ENCODE measurements around the gene FCER2. TPM values are rescaled to one million over a fixed set of nuclear protein-coding genes. Genes with fewer than 3 reads are reported as not detected.
A peak's percentile ranks its signal among the peaks of the same experiment; 100 is the strongest.

The FCER2 gene
- total RNA-seq, 1 experiment from 2014 or later, result not detected

DNA sequence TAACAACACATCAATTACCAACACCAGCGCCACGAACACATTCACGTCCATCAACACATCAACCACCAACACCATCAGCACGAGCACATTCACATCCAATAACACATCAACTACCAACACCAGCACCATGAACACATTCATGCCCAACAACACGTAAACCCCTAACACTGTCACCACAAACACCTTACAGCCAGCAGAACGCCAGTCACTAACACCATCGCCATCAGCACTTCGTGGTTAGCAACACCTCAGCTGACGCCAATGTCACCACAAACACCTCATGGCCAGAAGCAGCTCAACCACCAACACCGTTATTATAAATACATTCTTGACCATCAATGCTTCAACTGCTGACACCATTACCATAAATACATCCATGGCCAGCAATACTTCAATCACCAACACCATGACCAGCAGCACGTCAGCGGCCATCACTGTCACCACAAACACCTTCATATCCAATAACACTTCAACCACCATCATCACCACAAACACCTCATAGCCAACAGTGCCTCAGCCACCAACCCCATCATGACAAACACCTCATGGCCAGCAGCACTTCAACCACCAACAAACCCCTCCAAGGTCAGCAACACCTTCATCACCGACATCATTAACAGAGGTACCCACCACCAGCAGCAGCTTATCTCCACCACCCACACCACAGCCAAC, 9.4 kb downstream of the FCER2 start:
- Histone ChIP-seq H3K27me3 (peaks cover 85% of the 10 kb centered on the region), H3K36me3 (no peaks in the 10 kb centered on the region), H3K9me3 (peaks cover 12% of the 10 kb centered on the region; the same call in 1 of the 2 replicates), H3K4me3 (no peak overlapping the region)
- no peak for DNase-seq

DNA sequence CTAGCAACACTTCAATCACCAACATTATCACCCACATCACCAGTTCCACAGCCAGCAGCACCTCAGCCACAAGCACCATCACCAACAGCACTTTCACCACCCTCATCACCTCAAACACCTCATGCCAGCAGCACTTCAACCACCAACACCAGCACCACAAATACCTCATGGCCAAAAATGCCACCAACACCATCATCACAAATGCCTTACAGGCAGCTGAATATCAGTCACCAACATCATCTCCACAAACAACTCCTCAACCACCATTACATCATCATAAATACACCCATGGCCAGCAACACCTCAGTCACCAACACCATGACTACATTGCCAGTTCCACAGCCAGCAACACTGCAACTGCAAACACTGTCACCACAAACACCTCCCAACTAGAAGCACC, 10.4 kb downstream of the FCER2 start:
- no peak overlapping the region for H3K4me3 ChIP-seq
- H3K9me3 ChIP-seq, result peaks cover 12% of the 10 kb centered on the region; the same call in 1 of the 2 replicates
- H3K27me3 ChIP-seq, result peaks cover 81% of the 10 kb centered on the region
- no peaks in the 10 kb centered on the region for H3K36me3 ChIP-seq
- no peak for DNase-seq

DNA sequence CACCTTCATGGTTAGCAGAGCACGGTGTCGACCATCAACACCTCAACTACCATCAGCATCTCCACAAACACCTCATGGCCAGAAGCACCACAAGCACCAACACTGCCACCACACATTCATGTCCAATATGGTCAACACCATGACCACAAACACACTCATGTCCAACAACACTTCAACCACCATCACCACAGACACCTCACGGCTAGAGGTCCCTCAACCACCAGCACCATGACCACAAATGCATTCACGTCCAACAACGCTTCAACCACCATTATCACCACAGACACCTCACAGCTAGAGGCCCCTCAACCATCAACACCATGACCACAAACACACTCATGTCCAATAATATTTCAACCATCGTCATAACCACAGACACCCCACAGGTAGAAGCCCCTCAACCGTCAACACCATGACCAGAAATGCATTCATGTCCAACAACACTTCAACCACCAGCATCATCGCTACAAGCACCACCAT, 11.1 kb downstream of the FCER2 start:
- DNase-seq, result no peak
- Histone ChIP-seq H3K27me3 (peaks cover 74% of the 10 kb centered on the region), H3K36me3 (no peaks in the 10 kb centered on the region), H3K9me3 (peaks cover 12% of the 10 kb centered on the region; the same call in 1 of the 2 replicates), H3K4me3 (no peak overlapping the region)

DNA sequence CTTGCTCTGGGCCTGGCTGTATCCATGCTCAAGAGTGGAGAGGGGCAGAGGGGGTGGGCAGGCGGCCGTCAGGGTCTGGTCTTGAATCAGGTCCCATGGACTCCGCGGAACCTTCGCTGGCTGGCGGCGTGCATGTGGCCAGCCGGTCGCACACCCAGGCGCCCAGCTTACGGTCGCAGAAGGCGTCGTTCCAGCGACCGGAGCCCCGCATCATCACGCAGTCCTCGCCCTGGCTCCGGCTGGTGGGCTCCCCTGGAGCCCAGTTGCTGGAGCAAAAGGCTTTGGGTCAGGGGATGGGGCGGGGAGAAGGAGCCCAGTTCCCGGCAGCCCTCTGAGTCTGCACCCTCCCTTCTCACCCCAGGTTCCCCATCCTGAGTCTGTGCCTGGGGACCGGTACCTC, 12.8 kb downstream of the FCER2 start:
- no peak for DNase-seq
- Histone ChIP-seq H3K27me3 (peaks cover 64% of the 10 kb centered on the region), H3K4me3 (no peak overlapping the region), H3K36me3 (peaks cover 1% of the 10 kb centered on the region), H3K9me3 (peaks cover 12% of the 10 kb centered on the region; the same call in 1 of the 2 replicates)

DNA sequence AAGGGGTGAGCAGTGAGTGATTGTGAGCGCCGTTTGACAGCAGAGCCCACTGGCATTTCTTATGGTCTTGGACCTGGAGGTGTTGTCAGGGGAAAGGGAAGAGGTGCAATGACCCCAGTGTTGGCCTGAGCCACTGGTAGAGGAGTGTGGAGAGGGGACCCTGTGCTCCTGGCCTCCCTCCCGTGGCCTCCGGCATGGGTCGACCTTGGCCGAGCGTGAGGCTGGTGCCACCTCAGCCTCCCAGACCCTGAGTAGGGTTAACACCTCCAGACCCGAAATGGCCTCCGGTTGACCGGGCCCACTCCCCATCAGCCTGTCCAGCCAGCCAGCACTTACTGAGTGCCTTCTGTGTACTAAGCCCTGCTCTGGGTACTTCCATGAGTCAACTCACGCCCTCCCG, 14.8 kb downstream of the FCER2 start:
- 0 out of 2 replicates have a peak, but pooled peaks cover 5% of the 10 kb centered on the region for H3K9me3 ChIP-seq
- no peak for DNase-seq
- H3K4me3 ChIP-seq, result no peak overlapping the region
- peaks cover 20% of the 10 kb centered on the region for H3K36me3 ChIP-seq
- H3K27me3 ChIP-seq, result peaks cover 46% of the 10 kb centered on the region

DNA sequence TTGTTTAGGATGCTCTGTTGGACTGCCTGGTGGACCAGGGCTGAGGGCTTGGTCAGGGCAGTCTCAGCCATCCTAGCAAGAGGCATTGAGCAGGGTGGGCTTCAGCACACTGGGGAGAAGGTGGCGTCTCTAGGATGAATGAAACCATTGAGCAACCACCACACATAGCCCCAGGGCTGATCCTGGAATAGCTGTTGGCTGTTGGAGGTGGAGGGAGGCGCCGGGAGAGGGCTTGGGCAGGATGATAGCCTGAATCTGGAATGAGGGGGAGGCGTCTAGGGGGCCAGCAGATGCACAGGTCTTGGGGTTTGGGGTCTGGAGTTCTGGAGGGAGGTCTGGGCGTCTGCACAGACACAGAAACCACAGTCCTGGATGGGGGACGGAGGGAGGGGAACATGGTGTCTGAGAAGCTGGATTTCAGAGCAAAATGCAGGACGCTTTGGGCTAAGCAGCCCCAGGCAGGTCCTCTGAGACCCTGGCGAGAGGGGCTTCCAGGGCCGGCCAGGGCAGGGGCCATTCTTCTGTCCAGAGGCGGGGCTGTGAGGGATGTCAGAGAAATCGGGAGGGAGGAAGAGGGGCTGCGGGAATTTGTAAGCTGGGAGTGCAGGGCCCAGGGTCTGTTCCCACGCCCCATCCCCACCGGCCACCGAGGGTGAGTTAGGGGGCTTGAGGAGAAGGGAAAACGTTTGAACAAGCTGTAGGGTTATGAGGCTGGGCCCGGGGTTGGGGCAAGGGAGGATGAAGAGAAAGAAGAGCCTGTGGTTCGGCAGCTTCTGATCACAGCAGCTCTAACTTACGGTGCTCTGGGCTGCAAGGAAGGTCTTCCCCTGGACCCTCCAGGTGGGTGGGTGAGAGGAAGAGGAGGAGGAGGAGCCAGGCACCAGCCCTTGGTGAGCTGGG, 16.1 kb downstream of the FCER2 start:
- Histone ChIP-seq H3K36me3 (peaks cover 20% of the 10 kb centered on the region), H3K4me3 (no peak overlapping the region), H3K9me3 (no peaks in the 10 kb centered on the region), H3K27me3 (peaks cover 39% of the 10 kb centered on the region)
- DNase-seq, result no peak

DNA sequence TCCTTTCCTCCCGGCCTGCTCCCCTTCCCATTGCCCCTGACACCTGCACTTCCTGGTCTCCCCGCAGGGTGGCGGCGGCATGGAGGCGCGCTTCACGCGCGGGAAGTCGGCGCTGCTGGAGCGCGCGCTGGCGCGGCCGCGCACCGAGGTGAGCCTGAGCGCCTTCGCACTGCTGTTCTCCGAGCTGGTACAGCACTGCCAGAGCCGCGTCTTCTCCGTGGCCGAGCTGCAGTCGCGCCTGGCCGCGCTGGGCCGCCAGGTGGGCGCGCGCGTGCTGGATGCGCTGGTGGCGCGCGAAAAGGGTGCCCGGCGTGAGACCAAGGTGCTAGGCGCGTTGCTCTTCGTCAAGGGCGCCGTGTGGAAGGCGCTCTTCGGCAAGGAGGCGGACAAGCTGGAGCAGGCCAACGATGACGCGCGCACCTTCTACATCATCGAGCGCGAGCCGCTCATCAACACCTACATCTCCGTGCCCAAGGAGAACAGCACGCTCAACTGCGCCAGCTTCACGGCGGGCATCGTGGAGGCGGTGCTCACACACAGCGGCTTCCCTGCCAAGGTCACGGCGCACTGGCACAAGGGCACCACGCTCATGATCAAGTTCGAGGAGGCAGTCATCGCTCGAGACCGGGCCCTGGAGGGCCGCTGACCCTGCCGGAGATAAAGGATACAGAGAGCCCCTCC, 19.6 kb downstream of the FCER2 start:
- Histone ChIP-seq H3K4me3 (peak overlapping the region; percentile 97; the same call in 1 of the 2 replicates), H3K9me3 (no peaks in the 10 kb centered on the region), H3K36me3 (peaks cover 20% of the 10 kb centered on the region), H3K27me3 (peaks cover 35% of the 10 kb centered on the region)
- no peak for DNase-seq

GRCh38 chr19:7681340-7682174, 20.4 kb downstream of the FCER2 start:
- DNase-seq, result peak; percentile 64
- peak overlapping the region; percentile 97 for H3K4me3 ChIP-seq
- H3K36me3 ChIP-seq, result peaks cover 20% of the 10 kb centered on the region
- peaks cover 37% of the 10 kb centered on the region for H3K27me3 ChIP-seq
- H3K9me3 ChIP-seq, result no peaks in the 10 kb centered on the region

- peaks cover 20% of the 10 kb centered on the region for H3K36me3 ChIP-seq
- peak within 1 kb of the TSS; percentile 97 for H3K4me3 ChIP-seq
- H3K9me3 ChIP-seq, result no peaks in the 10 kb centered on the region
- peaks cover 45% of the 10 kb centered on the region for H3K27me3 ChIP-seq
- peak; percentile 90 for DNase-seq
These were observed 21.2 kb downstream of the FCER2 start, which contains the start of gene TRAPPC5 for GRCh38 chr19:7680606-7681339. TRAPPC5 (plus strand) TSS chr19:7680833; CDS start chr19:7682254, 1,421 bp downstream.

DNA sequence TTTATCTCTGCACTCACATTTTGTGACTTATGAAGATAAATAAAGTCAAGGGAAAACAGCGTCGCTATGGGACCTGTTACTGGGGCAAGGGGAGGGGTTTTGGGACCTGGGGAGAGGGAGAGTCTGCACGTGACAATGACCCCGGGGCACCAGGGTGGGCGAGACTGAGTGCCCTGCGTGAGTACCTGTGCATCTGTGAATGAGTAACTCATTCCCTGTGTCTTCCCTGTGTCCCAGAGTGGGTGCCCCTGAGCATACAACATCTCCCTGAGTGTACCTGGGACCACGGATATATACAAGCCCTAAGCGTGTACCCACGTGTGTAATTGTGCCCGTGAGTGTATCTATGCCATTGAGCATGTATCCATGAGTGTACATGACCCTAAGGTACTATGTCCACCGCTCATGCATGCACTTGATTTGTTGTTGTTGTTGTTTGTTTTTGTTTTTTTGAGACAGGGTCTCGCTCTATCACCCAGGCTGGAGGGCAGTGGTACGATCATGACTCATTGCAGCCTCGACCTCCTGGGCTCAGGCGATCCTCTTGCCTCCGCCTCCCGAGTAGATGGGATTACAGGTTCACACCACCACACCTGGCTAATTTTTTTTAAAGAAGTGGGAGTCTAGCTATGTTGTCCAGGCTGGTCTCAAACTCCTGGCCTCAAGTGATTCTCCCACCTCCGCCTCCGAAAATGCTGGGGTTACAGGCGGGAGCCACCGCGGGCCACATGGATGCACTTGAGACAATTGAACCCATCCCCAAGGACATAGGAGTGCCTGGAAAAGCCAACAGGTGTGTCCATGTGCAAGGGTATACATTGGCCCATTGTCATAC, 21.9 kb downstream of the FCER2 start:
- no peak for DNase-seq
- H3K4me3 ChIP-seq, result peak overlapping the region; percentile 97
- H3K27me3 ChIP-seq, result peaks cover 46% of the 10 kb centered on the region

GRCh38 chr19:7678971-7679751, 22.8 kb downstream of the FCER2 start:
- Histone ChIP-seq H3K27me3 (peaks cover 46% of the 10 kb centered on the region), H3K9me3 (peaks cover 4% of the 10 kb centered on the region), H3K4me3 (no peak overlapping the region), H3K36me3 (peaks cover 19% of the 10 kb centered on the region)
- DNase-seq, result no peak

More for the DNA sequence above, 21.9 kb downstream of the FCER2 start:
- Histone ChIP-seq H3K36me3 (peaks cover 20% of the 10 kb centered on the region), H3K9me3 (peaks cover 2% of the 10 kb centered on the region; the same call in 1 of the 2 replicates)

DNA sequence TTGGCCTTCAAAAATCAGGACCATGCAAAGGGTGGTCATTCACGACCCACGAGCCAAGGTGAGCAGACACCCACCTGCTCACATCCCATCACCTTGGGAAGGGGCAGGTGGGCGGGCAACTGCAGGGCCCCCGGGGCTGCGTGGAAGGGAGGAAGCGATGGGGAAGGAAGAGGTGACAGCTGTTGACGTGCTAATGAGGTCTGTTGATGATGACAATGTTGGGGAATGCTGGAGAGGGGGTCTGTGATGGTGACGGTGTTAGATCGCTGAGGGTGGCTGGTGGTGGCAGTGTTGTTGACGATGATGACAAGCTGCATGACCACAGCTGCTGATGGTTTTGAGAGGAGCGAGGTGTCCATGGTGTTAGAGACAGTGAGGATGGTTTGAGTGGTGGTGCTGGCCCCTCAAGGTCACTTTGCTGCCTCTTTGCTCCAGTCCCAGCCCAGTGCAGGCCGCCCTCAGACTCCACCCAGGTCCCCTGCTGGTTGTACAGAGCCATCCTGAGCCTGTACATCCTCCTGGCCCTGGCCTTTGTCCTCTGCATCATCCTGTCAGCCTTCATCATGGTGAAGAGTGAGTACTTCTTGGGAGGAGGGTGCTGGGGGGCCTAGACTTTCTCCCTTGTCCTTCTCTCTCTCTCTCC, 24.1 kb downstream of the FCER2 start:
- Histone ChIP-seq H3K36me3 (peaks cover 5% of the 10 kb centered on the region), H3K27me3 (peaks cover 57% of the 10 kb centered on the region), H3K4me3 (no peak overlapping the region), H3K9me3 (peaks cover 14% of the 10 kb centered on the region)
- no peak for DNase-seq

- H3K36me3 ChIP-seq, result no peaks in the 10 kb centered on the region
- H3K27me3 ChIP-seq, result peaks cover 66% of the 10 kb centered on the region
- peaks cover 14% of the 10 kb centered on the region for H3K9me3 ChIP-seq
- no peak within 1 kb of the TSS for H3K4me3 ChIP-seq
- DNase-seq, result no peak
These were observed 25.1 kb downstream of the FCER2 start, which contains the start of gene MCEMP1 for GRCh38 chr19:7676854-7677253. MCEMP1 (plus strand) TSS chr19:7677090; CDS start chr19:7677121, 31 bp downstream.
